AG08396 (cell line): ENCODE measurements around the gene ALCAM.

Experiments
- DNase-seq: peaks from one replicate; pipeline ENCODE4 v3.0.0; 2012; ENCODE audit warnings: low spot score, mixed read lengths

Gene ALCAM

DNA sequence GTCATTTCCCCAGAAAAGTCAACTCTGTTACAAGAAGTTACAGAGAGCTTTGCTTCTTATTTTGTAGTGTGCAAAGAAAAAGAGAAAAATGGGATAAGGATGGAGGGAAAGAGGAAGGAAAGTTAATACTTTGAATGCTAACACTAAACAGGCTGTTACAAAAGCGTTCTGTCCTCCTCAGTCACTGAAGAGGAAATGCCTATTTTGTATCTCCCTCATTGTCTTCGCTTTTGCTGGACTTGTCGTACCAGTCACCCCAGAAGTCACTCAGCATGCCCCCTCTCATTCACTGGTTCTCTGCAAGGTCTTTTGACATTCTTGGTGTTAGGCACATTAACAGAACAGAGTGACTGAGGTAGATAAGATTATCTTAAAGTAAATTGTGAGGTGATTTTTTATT lies 129.6 kb downstream of the ALCAM start:
- no peak for DNase-seq

DNA sequence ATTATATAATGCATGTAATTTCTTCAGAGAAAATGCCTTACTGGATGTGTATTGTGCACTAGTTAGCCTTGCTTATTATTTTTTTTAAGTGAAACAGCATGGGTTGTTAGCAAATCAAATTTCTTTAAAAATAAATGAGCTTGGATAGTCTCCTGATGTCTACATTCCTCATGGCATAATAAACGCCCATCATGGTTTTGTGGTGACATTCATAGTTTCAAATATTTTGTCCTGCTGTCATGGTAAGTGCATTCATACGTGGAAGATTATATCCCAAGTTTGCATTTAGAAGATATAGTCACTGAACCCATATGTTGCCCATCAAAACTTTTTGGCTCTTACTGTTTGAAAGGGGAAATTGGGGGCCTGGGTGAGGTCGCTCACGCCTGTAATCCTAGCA lies 130.7 kb downstream of the ALCAM start:
- no peak for DNase-seq

DNA sequence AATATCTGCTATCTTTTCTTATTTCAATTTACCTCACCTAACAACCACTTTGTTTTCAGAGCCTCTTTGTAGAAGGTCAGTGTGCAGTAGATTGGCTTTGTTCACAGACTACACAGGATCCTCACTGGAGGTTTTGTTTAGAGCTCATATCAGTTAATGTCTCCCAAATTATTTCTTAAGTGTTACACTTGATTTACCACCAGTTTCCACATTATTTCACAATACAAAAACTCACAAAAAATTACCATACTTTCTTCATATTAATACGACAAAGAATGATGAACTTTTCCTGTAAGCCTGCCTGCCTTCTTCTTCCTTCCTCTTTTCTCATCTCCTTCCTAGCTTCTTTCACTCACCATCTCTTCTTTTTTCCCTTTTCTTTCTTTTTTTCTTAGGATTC lies 133.3 kb downstream of the ALCAM start:
- no peak for DNase-seq

DNA sequence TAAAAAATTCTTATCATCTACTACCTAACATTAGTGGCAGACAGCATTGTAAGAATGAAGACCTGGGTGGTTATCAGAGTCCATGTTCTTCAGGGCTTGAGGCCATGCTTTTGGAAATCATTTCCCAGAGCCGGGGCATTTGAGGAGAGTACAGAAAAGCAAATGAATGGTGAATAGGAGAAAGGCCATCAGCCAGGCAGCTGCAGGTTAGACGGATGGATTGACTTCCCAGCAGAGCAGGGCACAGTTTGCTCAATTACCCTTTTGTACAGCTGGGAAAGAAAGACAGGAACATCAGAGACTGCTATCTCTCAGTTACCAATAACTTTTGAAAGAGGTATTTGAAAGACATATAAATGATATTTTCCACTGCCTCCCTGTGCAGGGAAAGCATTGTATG lies 135.6 kb downstream of the ALCAM start:
- DNase-seq = no peak

DNA sequence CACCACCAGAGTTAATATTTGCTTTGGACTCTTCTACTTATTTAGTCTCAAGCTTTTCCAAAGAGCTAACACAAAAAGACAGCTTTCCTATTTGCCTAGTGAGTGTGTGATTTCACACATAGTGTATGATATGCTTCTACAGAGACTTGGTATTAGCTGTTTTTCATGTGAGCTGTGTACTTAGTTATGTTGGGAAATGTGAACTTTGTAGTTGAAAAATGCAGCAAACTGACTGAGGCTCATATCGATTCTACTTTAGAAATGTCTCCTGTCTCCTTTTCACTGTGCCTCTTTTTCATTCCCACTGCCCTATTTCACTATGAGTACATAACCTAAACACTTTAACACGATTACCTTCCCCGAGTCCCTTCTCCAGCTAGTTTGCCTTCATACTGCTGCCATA lies 136.5 kb downstream of the ALCAM start:
- DNase-seq = no peak

DNA sequence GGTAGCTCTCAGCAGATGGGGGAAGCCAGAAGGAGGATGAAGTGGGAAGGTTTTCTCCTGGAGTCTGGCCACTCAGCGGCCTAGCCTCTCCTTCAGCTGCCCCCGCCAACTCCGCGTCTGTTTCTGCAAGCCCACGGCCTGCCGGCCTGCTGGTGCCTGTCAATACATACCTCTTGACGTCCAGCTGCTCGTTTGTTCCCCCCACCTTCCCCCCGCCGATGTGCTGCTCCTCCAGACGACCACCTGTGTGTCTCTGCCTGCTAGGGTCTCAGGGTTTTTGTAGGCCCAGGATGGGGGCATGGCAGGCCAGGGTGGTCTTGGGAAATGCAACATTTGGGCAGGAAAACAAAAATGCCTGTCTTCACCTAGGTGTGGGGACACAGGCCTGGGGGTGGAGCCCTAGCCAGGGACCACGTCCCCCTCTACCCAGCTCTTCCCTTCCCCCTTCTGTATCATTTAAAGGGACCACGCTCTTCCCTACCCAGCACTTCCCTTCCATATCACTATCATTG lies 137.8 kb downstream of the ALCAM start:
- no peak for DNase-seq

DNA sequence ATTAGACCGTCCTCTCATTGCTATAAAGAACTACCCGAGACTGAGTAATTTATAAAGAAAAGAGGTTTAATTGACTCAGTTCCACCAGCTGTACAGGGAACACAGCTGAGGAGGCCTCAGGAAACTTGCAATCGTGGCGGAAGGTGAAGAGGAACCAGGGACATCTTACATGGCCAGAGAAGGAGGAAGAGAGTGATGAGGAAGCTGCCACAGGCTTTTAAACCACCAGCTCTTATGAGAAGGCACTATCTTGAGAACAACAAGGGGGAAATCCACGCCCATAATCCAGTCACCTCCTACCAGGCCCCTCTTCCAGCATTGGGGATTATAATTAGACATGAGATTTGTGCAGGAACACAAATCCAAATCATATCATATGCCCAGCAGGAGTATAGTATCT lies 138.5 kb downstream of the ALCAM start:
- no peak for DNase-seq

DNA sequence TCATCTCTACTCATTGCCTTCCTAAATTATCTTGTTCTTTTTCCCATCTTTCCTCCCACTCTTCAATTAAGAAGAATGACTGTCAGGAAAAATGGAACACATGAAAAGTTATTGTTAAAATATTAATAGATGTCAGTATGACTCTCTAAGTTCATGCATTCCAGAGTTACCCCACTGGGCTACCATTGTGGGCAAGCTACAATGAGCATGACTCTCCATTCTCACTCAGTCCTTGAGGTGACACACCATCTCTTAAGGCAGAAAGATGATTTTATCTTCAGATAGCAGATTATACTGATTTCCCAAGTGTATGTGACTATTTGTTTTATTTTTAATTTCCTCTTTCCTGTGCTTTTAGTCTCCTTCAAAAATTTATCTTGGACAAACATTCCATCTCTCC lies 144.3 kb downstream of the ALCAM start:
- no peak for DNase-seq

DNA sequence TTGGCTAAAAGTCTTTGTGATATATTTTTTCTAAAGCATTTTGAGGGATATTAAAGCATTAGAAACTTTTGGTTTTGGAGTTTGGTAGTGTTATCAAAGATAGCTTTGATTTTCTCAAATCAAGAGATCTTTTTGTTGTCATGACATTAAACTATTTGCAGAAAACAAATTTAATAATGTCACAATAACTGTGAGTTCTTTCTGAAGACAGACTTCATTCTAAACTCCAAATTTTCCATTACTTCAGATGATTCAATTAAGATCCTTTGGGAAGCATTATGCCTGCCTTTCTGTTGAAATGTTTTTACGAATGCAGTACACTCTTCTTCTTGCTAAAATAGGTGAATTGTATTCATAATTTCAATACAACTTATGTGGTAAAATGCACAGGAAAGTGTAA lies 145.4 kb downstream of the ALCAM start:
- no peak for DNase-seq

DNA sequence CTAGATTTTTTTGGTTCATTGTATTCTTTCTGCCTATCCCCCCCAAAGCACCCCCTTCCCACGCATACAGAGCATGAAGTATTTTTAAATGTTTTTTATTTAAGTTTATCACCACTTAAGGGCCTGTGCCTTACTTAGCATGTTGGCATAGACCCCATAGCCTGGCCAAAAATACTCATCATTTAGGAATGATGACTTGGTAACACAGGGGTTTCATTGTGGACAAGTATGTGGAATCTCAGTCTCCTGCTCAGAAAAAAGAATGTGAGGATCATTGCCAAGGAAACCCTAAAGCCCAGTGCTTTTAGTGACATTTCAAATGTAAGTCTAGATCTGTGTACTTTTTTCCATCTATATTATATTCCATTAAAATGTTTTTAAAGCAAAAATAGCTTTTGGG lies 146.3 kb downstream of the ALCAM start:
- peak; percentile 45 for DNase-seq

DNA sequence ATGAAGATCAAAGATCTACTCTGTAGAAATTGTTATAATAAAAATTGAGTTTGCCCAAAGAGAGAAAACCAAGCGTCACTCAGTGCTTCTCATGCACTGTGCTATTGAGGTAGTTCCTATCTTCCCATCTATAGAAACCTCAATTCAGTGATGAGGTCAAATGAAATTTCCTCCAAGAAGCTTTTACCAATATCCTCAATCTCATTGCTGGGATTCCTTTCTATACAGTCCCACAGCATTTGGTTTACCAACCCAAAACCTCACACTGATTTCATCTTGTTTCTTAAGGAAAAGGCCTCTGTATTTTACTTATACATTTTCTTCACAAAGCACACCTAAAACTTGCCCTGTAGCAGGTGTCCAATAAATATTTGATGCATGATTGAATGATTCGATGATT lies 147.2 kb downstream of the ALCAM start:
- no peak for DNase-seq

DNA sequence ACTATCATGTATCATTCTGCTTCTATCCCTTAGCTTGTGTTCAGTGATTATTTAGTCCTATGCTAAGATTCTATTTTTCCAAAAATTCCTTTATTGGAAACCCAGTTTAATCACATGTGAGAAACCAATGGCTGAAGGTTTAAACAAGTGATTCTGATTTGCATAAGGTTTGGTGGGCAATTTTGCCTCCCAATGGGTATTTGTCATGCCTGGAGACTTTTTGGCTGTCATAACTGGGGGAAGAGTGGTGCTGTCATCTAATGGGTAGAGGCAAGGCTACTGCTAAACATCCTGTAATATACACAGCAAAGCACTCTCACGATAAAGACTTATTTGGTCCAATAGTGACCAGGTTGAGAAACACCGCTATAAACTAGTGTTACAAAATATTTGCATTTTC lies 148.7 kb downstream of the ALCAM start:
- no peak for DNase-seq

DNA sequence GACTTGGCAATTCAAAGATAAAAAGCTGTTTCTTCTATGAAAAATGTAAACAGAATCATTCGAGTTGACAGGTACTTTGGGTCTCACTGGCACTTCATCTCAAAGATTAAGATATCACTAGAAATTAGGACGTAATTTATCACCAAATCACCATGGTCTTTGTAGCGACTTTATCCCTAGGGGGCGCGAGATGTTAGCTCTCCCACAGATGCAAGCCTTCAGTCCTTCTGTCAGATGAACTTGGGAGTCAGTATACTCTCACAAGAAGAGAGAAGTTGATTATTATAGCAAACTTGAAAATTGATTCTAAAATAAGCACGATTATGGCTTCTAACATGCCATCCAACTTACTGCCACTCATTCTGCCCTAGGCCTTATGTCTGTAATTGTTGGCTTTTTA lies 150.3 kb downstream of the ALCAM start:
- no peak for DNase-seq

DNA sequence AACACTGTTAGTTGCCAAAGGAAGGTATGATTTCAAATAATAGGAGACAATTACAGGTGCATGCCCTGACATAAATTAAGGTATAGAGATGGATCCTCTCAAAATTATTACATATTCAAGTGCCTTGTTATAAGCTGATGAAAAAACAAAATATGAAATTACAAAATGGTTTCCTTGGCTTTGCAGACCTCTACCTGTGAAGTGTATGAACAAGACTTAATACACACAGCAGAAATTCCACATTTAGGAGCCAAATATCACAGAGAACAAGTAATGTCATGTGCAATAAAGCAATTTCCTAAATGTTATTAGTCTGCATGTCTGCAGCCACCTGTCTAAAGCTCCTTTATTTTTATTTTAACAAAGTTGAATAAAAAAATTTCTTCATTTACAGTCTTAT lies 151.5 kb downstream of the ALCAM start:
- no peak for DNase-seq

DNA sequence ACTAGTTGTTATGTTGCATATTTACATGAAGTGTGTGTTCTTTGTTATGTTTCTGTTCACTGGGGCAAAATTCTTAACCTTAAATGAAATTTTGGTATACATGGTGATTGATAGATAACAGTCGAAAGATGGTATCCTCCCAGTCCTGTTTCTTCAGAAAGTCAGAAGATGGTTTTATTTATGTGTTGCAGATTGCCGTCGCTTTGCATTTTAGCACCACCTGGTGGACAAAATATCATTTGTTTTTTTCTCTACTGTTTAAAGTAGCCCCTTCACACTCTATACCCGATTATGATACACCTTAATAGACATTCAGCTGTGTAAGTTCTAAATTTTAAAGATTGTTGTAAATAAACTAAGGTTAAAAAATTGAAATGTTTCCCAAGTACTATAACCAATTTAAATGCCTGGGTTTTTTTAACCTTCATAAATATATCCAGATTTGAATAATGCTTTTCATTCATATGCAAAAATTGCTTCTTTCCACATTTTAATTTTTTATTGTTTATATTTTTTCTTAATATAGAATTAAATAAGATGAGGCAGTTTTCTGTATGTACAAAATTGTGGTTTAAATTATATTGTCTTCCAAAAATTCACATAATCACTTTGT lies 152.2 kb downstream of the ALCAM start:
- DNase-seq = peak; percentile 34

DNA sequence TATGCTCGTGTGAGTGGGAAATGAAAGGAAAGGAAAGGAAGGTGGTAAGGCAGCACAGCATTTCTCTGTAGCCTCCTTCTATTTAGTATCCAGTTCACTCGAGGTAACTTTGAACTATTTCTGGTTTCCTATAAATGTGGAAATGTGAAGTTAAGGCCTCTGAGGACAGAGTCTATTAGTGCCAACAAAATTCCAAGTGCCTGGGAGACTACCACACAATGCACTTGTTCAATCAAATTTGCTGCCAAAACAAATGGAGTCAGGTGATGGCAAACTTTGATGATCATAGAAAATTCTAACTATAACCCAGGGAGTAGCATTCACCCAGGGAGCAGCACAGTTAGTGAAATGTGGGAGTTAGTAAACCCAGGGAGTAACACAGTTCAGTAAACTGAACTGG lies 155.1 kb downstream of the ALCAM start:
- no peak for DNase-seq

DNA sequence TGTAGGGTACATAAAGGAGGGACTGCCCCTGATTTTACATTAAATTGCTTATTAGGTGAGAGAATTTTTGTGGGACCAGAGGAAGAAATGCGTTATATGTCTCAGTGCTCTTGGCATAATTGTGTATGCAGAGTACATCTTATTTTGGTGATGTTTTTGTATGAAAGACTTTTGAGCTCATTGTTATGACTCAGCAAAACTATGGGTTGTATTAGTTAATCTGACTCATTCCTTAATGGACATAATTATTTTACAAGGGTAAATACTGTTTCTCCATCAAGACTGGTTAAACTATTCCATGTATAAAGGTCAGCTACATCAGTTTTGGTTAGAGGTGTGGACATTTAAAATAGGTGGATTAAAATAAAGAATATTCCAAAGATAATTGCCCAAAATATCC lies 156.8 kb downstream of the ALCAM start:
- no peak for DNase-seq

DNA sequence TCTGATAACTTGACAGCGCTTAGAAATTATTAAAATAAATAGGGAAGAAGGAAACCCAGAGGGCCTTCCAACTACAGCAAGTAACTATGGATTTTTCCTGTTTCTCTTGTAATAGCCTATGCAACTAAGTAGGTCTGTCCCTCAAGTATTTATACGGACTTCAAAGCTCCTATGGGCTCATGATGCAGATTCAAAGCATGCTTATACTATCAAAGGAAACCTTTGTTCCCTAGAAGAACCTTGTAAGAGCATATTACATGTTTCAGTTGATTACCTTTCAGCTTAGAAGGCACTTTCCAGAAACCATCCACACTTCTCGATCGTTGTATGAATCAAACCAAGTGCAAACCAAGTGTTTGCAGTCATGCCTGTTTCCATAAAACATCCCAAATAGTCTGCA lies 158.8 kb downstream of the ALCAM start:
- DNase-seq = no peak

DNA sequence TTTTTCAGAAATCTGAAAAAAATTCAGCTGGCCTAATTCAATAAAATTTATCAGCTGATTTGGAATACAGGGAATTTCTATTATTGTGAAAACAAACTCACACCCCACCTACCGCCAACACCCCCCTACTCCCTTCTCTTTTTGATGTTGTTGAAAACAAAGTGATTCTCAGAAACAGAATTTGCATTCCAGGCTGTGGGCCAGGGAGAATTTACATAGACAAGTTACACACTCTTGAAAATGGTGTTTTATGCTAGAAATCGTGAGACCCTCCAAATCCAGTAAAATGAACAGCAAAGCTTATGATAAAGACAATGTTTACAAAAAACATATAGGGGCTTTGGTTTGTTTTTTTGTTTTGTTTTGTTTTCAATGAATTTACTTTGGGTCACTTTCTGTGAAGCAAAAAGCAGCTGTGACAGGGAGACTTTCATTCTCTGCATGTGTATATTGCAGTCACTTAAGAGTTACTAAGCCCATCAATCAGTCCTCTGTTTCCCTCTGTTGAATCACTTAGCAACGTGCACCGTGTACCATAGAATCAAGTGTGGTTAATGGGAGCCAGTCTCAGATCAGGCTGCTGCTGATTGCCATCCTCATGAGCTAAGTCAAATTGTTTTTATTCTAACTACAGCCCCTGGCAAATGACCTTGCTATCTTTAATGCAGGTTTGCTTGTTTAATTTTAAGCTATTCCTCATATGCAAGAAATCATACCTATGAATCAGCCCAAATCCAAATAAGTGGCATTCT lies 159.8 kb downstream of the ALCAM start:
- DNase-seq = no peak

DNA sequence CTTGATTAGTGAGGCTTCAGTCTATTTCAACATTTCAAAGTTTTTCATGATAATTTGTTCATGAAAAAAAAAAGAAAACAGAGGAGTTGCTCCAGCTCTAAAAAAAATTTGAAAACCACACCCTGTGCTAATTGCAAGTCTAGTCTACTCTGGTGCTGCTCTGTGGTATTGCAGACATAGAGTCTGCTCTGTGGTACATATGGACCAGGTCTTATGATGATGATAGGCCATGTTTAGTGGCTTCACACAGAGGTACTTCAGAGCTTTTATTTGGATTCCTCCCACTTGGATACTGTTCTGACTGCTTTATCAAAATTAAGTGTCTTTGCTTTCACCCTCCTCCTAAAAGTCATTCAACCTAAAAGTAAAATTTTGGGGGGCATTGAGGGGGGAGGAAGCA lies 160.8 kb downstream of the ALCAM start:
- DNase-seq = no peak

DNA sequence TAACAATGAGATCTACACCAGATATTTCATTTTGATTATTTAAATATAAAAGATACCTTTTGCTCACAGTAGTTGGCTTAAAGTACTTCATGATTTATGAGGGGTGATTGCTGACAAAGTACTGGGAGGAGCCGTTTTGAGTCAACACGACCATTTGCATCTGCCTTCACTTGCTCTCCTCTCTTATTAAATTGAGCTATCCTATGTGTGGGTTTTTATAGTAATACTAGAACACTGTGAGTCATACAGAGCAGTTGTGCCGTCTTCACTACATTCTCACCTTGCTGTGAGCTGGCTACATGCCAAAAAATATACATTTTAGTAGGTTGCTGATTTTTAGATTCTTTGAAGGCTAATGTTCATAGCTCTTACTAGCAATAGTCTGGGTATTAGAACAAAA lies 161.2 kb downstream of the ALCAM start:
- DNase-seq = no peak

DNA sequence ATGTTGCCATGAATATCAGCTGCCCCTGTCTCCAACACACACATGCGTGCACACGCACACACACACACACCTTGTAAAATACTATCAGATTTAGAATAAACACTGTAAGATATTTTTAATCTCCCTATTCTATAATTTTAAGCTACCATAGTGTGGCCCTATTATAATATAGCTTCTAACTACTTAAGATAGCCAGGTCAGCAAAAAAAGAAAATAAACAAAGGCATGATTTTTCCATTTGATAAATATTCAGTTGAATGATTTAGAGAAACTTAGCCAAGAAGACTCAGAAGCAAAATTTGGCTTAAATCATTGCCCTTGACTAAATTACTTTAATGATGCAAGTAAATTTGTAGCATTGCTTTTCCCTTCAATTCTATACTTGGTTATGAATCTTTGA lies 162.2 kb downstream of the ALCAM start:
- no peak for DNase-seq

DNA sequence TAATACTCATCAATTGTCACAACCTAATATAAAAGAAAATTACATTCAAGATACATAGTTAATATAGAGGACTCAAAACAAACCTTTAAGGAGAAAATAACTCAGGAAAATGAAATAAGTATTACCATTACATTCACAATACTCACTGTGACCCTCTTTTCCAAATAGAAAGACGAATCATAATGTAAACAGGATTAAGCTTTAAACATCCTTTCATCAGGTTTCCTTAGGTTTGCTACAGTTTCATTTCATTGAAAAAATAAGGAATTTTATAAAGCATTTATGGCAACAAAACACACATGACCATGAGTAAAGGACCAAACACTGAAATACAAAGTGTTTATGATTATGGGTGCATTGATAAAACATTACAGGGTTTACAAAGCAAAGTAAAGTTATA lies 162.7 kb downstream of the ALCAM start:
- no peak for DNase-seq

DNA sequence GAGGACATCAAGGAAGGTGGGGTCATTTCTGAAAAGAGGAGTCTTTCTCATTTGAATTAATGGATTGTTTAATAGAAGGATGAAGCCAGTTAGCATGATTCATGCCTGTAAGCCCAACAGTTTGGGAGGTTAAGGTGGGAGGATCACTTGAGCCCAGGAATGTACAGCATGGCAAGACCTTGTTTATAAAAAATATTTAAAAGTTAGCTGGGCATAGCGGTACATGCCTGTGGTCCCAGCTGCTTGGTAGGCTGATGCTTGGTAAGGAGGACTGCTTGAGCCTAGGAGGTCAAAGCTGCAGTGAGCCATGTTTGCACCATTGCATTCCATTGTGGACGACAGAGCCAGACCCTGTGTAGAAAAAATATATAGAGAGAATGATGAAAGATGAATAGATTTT lies 165.5 kb downstream of the ALCAM start:
- DNase-seq = no peak
